H1 (cell line): ENCODE results near the gene SLC7A5. TPM values are rescaled to one million over a fixed set of nuclear protein-coding genes. Genes with fewer than 3 reads are reported as not detected.

Experiments used
- CTCF ChIA-PET: fragments of 300-600 bp; sonication (Branson Sonifier 250); formaldehyde crosslinking; loops from one replicate; lab custom pipeline; 2021; ENCODE audit not compliant: partially characterized antibody; lab: Charles Lee
- POLR2A ChIA-PET: fragments of 300-600 bp; sonication (Branson Sonifier 250); formaldehyde crosslinking; loops from one replicate; lab custom pipeline; 2021; ENCODE audit warnings: inconsistent platforms; ENCODE audit not compliant: partially characterized antibody; lab: Charles Lee
- DNase-seq, 2 experiments: peaks; one replicate each; pipeline versions ENCODE4 v3.0.0 to v3.0.0-alpha.2; 2010 to 2022; ENCODE audit warnings: low spot score in 2 of 2, low read depth in 1 of 2, mixed read lengths in 1 of 2
- FAIRE-seq: peaks from 2 replicates; lab custom pipeline; 2011; peaks lifted over from hg19 to GRCh38; lab: Jason Lieb, UNC
- H2AFZ ChIP-seq: 2 replicates; pipeline ENCODE4 v1.8.1; 2012; ENCODE audit warnings: low read length, inconsistent platforms
- H2AK5ac ChIP-seq: 2 replicates; pipeline ENCODE4 v1.6.1; 2013; ENCODE audit warnings: low read depth, low read length
- H2BK120ac ChIP-seq: replicated peaks from 2 replicates; pipeline ENCODE3; 2013; ENCODE audit warnings: low read depth, low read length, inconsistent platforms
- H2BK12ac ChIP-seq: 2 replicates; pipeline ENCODE4 v1.6.1; 2013; ENCODE audit warnings: low read depth, low read length
- H2BK15ac ChIP-seq: 2 replicates; pipeline ENCODE4 v1.6.1; 2013; ENCODE audit warnings: low read length
- H2BK20ac ChIP-seq: 2 replicates; pipeline ENCODE4 v1.6.1; 2013; ENCODE audit warnings: low read length
- H2BK5ac ChIP-seq: 2 replicates; pipeline ENCODE4 v1.6.1; 2013; ENCODE audit warnings: low read depth, low read length
- H3K14ac ChIP-seq: 2 replicates; pipeline ENCODE4 v1.6.1; 2013; ENCODE audit warnings: inconsistent platforms; ENCODE audit not compliant: insufficient read length
- H3K18ac ChIP-seq: 2 replicates; pipeline ENCODE4 v1.6.1; 2013; ENCODE audit warnings: low read length; ENCODE audit errors: extremely low read depth
- H3K23ac ChIP-seq: 2 replicates; pipeline ENCODE4 v1.6.1; 2013; ENCODE audit warnings: inconsistent platforms; ENCODE audit not compliant: insufficient read length
- H3K23me2 ChIP-seq: 2 replicates; pipeline ENCODE4 v1.6.1; 2013; ENCODE audit warnings: low read depth, low read length
- H3K27ac ChIP-seq: 2 replicates; pipeline ENCODE4 v1.6.1; 2011; ENCODE audit warnings: low read depth, low read length, inconsistent platforms
- H3K27me3 ChIP-seq, 4 experiments: replicated peaks in 1 of 4; 1 replicate in 1 of 4; 2 replicates in 3 of 4; pipeline versions ENCODE4 v1.6.1 to v1.8.1; 2011 to 2013; ENCODE audit warnings: low read length in 3 of 4, mild to moderate bottlenecking in 3 of 4, inconsistent platforms in 2 of 4, mixed read lengths in 2 of 4, moderate library complexity in 1 of 4; ENCODE audit not compliant: control insufficient read depth in 3 of 4, insufficient read depth in 3 of 4; ENCODE audit errors: extremely low read depth in 1 of 4
- H3K36me3 ChIP-seq, 4 experiments: 2 replicates each; pipeline versions ENCODE4 v1.6.1 to v1.8.1; 2011 to 2013; ENCODE audit warnings: mild to moderate bottlenecking in 4 of 4, low read length in 3 of 4, moderate library complexity in 2 of 4, control low read depth in 1 of 4, inconsistent platforms in 1 of 4; ENCODE audit not compliant: insufficient read depth in 4 of 4, control insufficient read depth in 2 of 4
- H3K4ac ChIP-seq: replicated peaks from 2 replicates; pipeline ENCODE3; 2013; ENCODE audit warnings: low read length, low read depth, mixed read lengths, inconsistent platforms; ENCODE audit not compliant: insufficient read length
- H3K4me1 ChIP-seq, 4 experiments: replicated peaks in 1 of 4; 1 replicate in 1 of 4; 2 replicates in 3 of 4; pipeline versions ENCODE4 v1.6.1 to v1.8.1; 2011 to 2013; ENCODE audit warnings: low read length in 3 of 4, inconsistent platforms in 2 of 4, mixed read lengths in 1 of 4; ENCODE audit not compliant: insufficient read depth in 4 of 4, control insufficient read depth in 3 of 4
- H3K4me2 ChIP-seq, 2 experiments: 2 replicates each; pipeline versions ENCODE4 v1.6.1 to v1.8.1; 2011 to 2013; ENCODE audit warnings: low read depth in 2 of 2, low read length in 2 of 2, control low read depth in 1 of 2, inconsistent platforms in 1 of 2, mild to moderate bottlenecking in 1 of 2; ENCODE audit not compliant: insufficient read depth in 1 of 2
- H3K4me3 ChIP-seq, 4 experiments: fragments of 200-600, 300-600 bp in 1 of 4; sonication (generic), shearing (Covaris generic), sonication (Bioruptor Twin) in 1 of 4; 2 replicates each; pipeline versions ENCODE4 v1.5.1 to v1.8.1; 2011 to 2016; ENCODE audit warnings: low read length in 4 of 4, low read depth in 3 of 4, control low read depth in 2 of 4, inconsistent platforms in 2 of 4, mild to moderate bottlenecking in 2 of 4, mixed read lengths in 1 of 4, moderate library complexity in 1 of 4; ENCODE audit not compliant: insufficient read depth in 2 of 4; ENCODE audit errors: extremely low read depth in 1 of 4
- H3K56ac ChIP-seq: replicated peaks from 2 replicates; pipeline ENCODE3; 2013; ENCODE audit warnings: low read depth, mild to moderate bottlenecking, mixed read lengths, low read length, inconsistent platforms; ENCODE audit not compliant: insufficient read length
- H3K79me1 ChIP-seq: 2 replicates; pipeline ENCODE4 v1.6.1; 2013; ENCODE audit warnings: low read depth, low read length, control low read depth
- H3K79me2 ChIP-seq, 2 experiments: 2 replicates each; pipeline versions ENCODE4 v1.6.1 to v1.8.1; 2012 to 2013; ENCODE audit warnings: low read length in 2 of 2, mild to moderate bottlenecking in 2 of 2, inconsistent platforms in 1 of 2; ENCODE audit not compliant: insufficient read depth in 2 of 2, control insufficient read depth in 1 of 2
- H3K9ac ChIP-seq, 4 experiments: replicated peaks in 1 of 4; 1 replicate in 1 of 4; 2 replicates in 3 of 4; pipeline versions ENCODE4 v1.6.1 to v1.8.1; 2011 to 2013; ENCODE audit warnings: low read depth in 3 of 4, low read length in 3 of 4, control low read depth in 2 of 4, mild to moderate bottlenecking in 2 of 4, moderate library complexity in 2 of 4, inconsistent platforms in 1 of 4; ENCODE audit errors: extremely low read depth in 1 of 4
- H3K9me3 ChIP-seq, 2 experiments: 2 replicates each; pipeline versions ENCODE4 v1.6.1 to v1.8.1; 2012 to 2013; ENCODE audit warnings: mild to moderate bottlenecking in 2 of 2, moderate library complexity in 2 of 2, control low read depth in 1 of 2, inconsistent platforms in 1 of 2, low read depth in 1 of 2, low read length in 1 of 2, mixed read lengths in 1 of 2; ENCODE audit not compliant: insufficient read depth in 2 of 2
- H4K20me1 ChIP-seq, 2 experiments: replicated peaks in 1 of 2; 2 replicates each; pipeline versions ENCODE3 to v1.8.1; 2011 to 2013; ENCODE audit warnings: inconsistent platforms in 2 of 2, low read length in 2 of 2, mild to moderate bottlenecking in 1 of 2; ENCODE audit not compliant: insufficient read depth in 2 of 2, control insufficient read depth in 1 of 2
- H4K5ac ChIP-seq: 2 replicates; pipeline ENCODE4 v1.6.1; 2013; ENCODE audit warnings: low read length, low read depth, mixed read lengths, inconsistent platforms; ENCODE audit not compliant: insufficient read length
- H4K8ac ChIP-seq: 2 replicates; pipeline ENCODE4 v1.8.0; 2013; ENCODE audit warnings: mild to moderate bottlenecking, moderate library complexity, low read length, inconsistent platforms; ENCODE audit not compliant: insufficient read depth; ENCODE audit errors: extremely low read depth
- H4K91ac ChIP-seq: replicated peaks from 2 replicates; pipeline ENCODE3; 2013; ENCODE audit warnings: low read length, mixed read lengths, inconsistent platforms; ENCODE audit not compliant: insufficient read length
- BRCA1 ChIP-seq: IDR thresholded peaks from 2 replicates; pipeline ENCODE4 v1.6.1; 2012; ENCODE audit warnings: low read depth, low read length, improper control_type of control experiment
- GTF2F1 ChIP-seq: IDR thresholded peaks from 2 replicates; pipeline ENCODE4 v1.6.1; 2012; ENCODE audit warnings: low read depth, low read length, improper control_type of control experiment, borderline replicate concordance
- SIN3A ChIP-seq, 2 experiments: IDR thresholded peaks in 1 of 2; conservative IDR thresholded peaks in 1 of 2; 2 replicates each; pipeline ENCODE4 v1.6.1; 2011 to 2012; ENCODE audit warnings: low read length in 2 of 2, improper control_type of control experiment in 1 of 2, low read depth in 1 of 2, mild to moderate bottlenecking in 1 of 2
- SP1 ChIP-seq: IDR thresholded peaks from 2 replicates; pipeline ENCODE4 v1.6.1; 2011; ENCODE audit warnings: low read depth, low read length
- TAF1 ChIP-seq: IDR thresholded peaks from 2 replicates; pipeline ENCODE4 v1.6.1; 2011; ENCODE audit warnings: mild to moderate bottlenecking, low read depth, low read length
- WGBS, 2 experiments: shearing (Covaris generic) in 1 of 2; methylation state at CpG; one replicate each; pipeline versions ENCODE4 v1.1.6 to v1.1.7; 2013 to 2015; ENCODE audit warnings: low lambda C conversion rate in 2 of 2, mixed read lengths in 2 of 2, inconsistent platforms in 1 of 2, low coverage in 1 of 2, missing lambda C conversion rate in 1 of 2; ENCODE audit not compliant: insufficient replicate concordance in 2 of 2, insufficient coverage in 1 of 2, insufficient read length in 1 of 2; ENCODE audit errors: extremely low coverage in 1 of 2, missing lambda C conversion rate in 1 of 2; 5-methylcytosine and 5-hydroxymethylcytosine counted together
- polyA plus RNA-seq, 7 experiments: library from polyadenylated mRNA; depleted of rRNA in 3 of 7; stranded (reverse) in 5 of 7; unstranded in 2 of 7; fragments of >200 nt in 5 of 7; fragments of 200-250 nt in 2 of 7; gene quantifications; 1 replicate in 5 of 7; 2 replicates in 1 of 7; 4 replicates in 1 of 7; pipeline versions ENCODE4 v1.2.1 to v1.2.3, GENCODE V29; 2011 to 2013; ENCODE audit warnings: missing spikeins in 2 of 7, mixed read lengths in 2 of 7
- total RNA-seq: library from RNA; stranded (reverse); fragmentation: NEBNext Ultra II Directional; extraction: Animal tissue kit (Norgen Biotek cat#: 25700); gene quantifications from 2 replicates; pipeline ENCODE4 v1.2.1, GENCODE V29; 2021

SLC7A5 gene
- total and polyA plus RNA-seq, 2 of the 8 experiments (the other 6 are each of a cell fraction or from before 2014, with no cell fraction given), result 68.2 to 341 TPM

GRCh38 chr16:87839542-87840270 lies 29.6 kb downstream of the SLC7A5 start:
- Histone ChIP-seq H2AFZ (no peak overlapping the region), H2BK20ac (no peak overlapping the region), H3K27ac (no peak overlapping the region), H2BK15ac (no peak overlapping the region), H4K8ac (peak overlapping the region; percentile 83), H3K56ac (no peak overlapping the region), H3K23me2 (no peaks in the 10 kb centered on the region), H3K14ac (no peak overlapping the region), H2AK5ac (no peak overlapping the region), H4K91ac (no peak overlapping the region), H3K79me2 (peaks cover 0 to 26% of the 10 kb centered on the region in 2 experiments; a peak in 2 of 4 replicates), H3K79me1 (peaks cover 4% of the 10 kb centered on the region), H3K4ac (no peak overlapping the region), H3K23ac (no peak overlapping the region), H3K36me3 (peaks cover 6 to 60% (median 41%) of the 10 kb centered on the region in 4 experiments; a peak in 6 of 8 replicates), H3K4me1 (no peaks in the 10 kb centered on the region), H2BK12ac (no peak overlapping the region), H4K5ac (no peak overlapping the region), H2BK5ac (peak overlapping the region; percentile 71), H2BK120ac (no peak overlapping the region), H3K4me2 (no peak overlapping the region), H3K9me3 (no peaks in the 10 kb centered on the region), H3K4me3 (no peak overlapping the region), H3K18ac (no peak overlapping the region), H3K9ac (no peak overlapping the region), H3K27me3 (no peaks in the 10 kb centered on the region), H4K20me1 (peaks cover 15 to 16% of the 10 kb centered on the region in 2 experiments)
- no peak for FAIRE-seq
- POLR2A ChIA-PET, result interaction anchor here (1.2 to 27.1 kb wide), 9 partner anchors 8 to 137 kb away, joined by 3 to 507 read pairs (median 4); partner anchors contain the start of gene SLC7A5
- no peak for DNase-seq
- CTCF ChIA-PET, result interaction anchor here (0.7 to 9.8 kb wide), 14 partner anchors 8 to 508 kb away, joined by 3 to 115 read pairs (median 6); no protein-coding TSS in a partner anchor
- TF ChIP-seq SP1 (peak; percentile 36; the same call in 1 of the 2 replicates), BRCA1 (no peak), TAF1 (no peak), GTF2F1 (no peak), SIN3A (conservative IDR thresholded peaks at IDR 0.05 in 1 of 2, IDR thresholded peaks at IDR 0.05 in 1 of 2; ENCODE audit: low read depth in 1 of 2, low read length in 2 of 2) (peak in 1 of 2 experiments; percentile 69; a peak in 1 of 4 replicates)
- WGBS, 2 experiments, result 95% methylated on average over 34 of the region's 34 CpGs; no CpG with 5 or more reads in 1 of the 2 experiments
